Fibroblast of lung (primary cell): ENCODE data around the gene CEMP1.

Experiments used
- CTCF ChIP-seq, 2 donors: IDR thresholded peaks in 1 of 2; conservative IDR thresholded peaks in 1 of 2; 1 replicate in 1 of 2; 2 replicates in 1 of 2; pipeline ENCODE4 v1.5.1; 2011 to 2012; ENCODE audit warnings: low read length in 2 of 2, control low read depth in 1 of 2, inconsistent platforms in 1 of 2, low read depth in 1 of 2, mild to moderate bottlenecking in 1 of 2
- EZH2 ChIP-seq: IDR thresholded peaks from 2 replicates; pipeline ENCODE4 v1.5.1; 2012; ENCODE audit warnings: low read length, control low read depth, mild to moderate bottlenecking; ENCODE audit errors: missing control alignments

DNA sequence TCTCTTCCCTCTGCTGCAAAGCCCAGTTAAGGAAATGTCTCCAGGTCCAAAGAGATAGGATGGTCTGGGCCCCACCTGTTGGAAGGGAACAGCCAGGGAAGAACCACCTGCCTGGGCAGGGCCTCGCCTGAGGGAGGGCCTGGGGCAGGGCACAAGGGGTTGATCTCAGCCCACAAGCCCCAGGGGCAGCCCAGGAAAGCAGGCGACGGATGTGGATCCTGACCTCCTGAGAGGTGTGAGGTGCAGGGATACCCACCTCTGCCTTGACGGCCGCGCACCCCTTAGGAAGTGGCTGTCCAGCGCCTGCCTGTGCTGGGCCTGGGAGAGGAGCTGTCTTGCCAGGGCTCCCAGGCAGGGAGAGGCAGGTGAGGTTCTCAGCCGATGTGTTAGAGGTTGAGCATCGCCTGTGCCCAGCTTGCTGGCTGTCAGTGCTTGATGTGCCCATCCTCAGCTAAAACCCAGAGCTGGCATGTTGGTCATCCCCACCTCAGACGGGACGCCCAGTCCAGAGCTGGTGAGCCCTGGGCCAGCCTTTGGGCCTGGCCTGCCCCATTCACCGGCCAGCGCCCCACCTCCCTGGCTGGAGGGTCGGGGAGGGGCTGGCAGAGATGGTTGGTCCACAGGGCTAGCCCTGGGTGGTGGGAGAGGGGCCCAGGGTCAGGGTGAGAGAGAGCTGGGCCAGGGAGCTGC, 434 bp downstream of the CEMP1 start:
- no peak for TF ChIP-seq CTCF (conservative IDR thresholded peaks at IDR 0.05 in 1 of 2, IDR thresholded peaks at IDR 0.05 in 1 of 2; ENCODE audit: low read depth in 1 of 2, low read length in 2 of 2)
- TF ChIP-seq EZH2 = no peak
